ENCODE results near the gene SNX21. TPM values are rescaled to one million over a fixed set of nuclear protein-coding genes. Genes with fewer than 3 reads are reported as not detected.

The SNX21 gene, protein sequence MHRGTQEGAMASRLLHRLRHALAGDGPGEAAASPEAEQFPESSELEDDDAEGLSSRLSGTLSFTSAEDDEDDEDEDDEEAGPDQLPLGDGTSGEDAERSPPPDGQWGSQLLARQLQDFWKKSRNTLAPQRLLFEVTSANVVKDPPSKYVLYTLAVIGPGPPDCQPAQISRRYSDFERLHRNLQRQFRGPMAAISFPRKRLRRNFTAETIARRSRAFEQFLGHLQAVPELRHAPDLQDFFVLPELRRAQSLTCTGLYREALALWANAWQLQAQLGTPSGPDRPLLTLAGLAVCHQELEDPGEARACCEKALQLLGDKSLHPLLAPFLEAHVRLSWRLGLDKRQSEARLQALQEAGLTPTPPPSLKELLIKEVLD
- total RNA-seq, result 58.0 and 65.3 TPM in 2 replicates

DNA sequence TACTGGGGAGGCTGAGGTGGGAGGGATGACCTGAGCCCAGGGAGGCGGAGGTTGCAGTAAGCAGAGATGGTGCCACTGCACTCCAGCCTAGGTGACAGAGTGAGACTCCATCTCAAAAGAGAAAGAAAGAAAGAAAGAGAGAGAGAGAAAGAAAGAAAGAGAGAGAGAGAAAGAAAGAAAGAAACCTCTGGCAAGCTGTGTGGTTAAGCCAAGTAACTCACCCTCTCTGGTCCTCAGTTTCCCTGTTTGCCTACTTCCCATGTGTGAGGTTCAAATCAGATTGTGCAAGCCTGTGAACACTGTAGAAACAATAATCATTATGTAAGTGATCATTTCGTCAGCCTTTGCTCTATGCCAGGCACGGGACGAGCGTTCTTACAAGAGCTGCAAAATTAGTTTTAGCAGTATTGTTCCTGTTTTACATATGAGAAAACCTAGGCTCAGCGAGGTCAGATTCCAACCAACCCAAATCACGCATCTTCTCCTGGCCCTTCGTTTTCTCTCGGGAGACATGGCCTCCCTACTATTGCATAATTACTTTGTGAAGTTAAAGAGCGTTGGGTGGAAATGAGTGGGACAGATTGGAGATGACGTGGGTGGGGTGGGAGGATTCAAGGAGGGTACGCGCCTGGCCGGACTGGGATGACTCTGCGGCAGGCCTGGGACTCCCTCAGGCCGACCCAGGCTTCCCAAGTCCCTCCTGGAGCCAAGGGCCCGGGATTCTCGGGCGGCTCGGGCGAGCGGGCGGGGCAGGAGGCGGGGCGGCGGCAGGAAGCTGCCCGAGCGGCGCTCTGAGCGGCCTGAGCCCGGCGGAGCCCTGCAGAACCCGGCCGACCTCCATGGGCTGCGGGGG, at the start of gene SNX21:
Gene SNX21 (plus strand): TSS at position 770 of the 853 bp plus-strand sequence. CDS start 121 bp downstream, outside the sequence.

DNA sequence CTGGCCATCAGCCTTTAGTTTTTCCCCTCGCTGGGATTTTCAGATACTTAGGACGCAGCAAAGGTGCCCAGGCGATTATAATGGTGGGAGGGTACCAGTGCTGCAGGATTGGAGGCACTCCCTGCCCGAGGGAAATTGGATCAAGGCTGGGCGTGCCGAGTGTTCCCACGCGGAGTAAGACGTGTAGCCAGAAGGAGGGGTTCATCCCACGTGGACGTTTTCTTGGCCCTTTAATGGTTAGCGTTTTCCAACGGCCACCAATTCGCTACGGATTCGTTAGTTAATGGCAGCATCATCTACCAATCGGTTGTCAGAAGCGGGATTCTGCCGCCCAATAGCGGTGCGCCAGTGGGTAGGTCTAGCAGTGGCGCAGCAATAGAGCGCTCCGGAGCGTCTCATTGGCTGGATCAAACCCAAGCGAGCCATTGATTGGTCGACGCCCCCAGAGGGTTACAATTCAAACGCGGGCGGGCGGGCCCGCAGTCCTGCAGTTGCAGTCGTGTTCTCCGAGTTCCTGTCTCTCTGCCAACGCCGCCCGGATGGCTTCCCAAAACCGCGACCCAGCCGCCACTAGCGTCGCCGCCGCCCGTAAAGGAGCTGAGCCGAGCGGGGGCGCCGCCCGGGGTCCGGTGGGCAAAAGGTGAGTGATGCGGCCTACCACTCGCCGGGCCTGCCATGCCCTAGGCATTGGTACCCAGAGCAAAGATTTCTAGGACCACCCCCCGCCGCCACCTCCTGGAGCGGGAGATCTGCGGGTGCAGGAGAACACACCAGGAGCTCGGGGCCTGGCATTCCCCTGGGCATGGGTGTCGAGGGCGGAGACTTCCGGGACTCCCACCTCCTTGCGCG, 21.2 kb upstream of the SNX21 start, which contains the start of gene UBE2C:
Gene UBE2C (plus strand): TSS at position 488 of the 849 bp plus-strand sequence. CDS start 52 bp downstream, at position 540.

DNA sequence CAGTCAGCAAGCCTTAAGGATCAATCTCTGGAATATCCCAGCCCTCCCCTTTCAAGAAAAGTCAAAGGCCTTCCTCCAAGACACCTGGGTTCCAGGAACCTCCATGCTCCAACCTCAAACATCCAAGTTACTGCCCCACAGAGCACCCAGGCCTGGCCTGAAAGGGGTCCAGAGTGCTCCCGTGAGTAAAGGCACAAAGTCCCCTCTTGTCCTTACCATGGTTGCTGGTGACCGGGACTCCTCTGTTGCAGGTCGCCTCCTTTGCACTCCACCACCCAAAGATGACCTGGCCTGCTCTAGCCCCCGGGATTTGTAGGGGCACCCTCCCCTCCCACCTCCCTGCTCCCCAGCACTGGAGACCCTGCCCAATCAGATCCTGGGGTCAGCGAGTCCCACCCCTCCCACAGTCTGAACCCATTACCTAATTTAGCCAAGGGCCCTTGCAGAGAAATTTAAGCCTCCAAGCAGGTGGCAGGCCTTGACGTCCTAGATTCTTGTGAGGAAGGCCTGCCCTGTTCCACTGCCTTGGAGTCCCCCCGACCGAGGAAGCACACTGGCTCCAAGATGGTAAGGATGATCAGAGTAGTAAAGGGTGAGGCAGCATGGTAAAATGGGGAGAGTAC, 6.5 kb upstream of the SNX21 start, which contains the start of gene TNNC2:
Gene TNNC2 (minus strand): TSS at position 283 of the 623 bp plus-strand sequence. CDS start 64 bp downstream, at position 219.

DNA sequence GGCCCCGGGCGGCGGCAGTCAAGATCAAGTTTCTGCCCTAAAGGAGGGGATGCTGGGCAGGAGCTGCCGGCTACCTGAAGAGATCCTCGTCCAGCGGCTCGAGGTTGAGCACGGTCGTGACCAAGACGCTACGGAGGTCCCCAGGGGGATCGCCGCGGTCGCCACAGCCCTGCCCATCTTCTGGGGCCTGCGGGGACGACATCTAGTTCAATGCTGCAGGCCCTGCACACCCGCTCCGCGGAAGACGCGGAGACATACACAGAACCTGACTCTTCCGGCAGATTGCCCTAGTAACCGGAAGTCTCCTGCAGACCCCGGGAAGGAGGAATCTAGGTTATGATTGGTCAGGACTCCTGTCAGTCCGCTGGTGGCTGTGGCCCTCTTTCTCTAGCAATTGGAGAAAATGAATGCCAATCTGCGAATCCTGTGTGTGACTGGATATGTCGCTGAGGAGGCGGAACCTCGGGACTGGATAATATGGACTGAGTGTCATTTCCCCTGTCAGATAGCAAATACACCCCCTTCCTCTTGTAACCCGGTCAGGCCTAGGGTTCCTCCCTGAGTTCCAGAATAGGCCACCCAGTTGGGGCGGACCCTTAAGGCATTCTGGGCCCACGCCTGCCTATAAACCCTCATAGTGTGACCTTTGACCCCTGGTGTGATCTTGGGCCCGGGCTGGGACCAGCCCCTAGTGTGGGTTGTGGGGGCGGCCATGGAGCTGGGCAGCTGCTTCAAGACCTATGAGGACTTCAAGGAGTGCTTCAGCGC, 23.7 kb downstream of the SNX21 start, which contains the start of the genes ACOT8 and ZSWIM3:
Gene ACOT8 (minus strand): TSS at position 279 of the 768 bp plus-strand sequence. CDS start 77 bp downstream, at position 202.
Gene ZSWIM3 (plus strand): TSS at position 501 of the 768 bp plus-strand sequence. CDS start 212 bp downstream, at position 713.

DNA sequence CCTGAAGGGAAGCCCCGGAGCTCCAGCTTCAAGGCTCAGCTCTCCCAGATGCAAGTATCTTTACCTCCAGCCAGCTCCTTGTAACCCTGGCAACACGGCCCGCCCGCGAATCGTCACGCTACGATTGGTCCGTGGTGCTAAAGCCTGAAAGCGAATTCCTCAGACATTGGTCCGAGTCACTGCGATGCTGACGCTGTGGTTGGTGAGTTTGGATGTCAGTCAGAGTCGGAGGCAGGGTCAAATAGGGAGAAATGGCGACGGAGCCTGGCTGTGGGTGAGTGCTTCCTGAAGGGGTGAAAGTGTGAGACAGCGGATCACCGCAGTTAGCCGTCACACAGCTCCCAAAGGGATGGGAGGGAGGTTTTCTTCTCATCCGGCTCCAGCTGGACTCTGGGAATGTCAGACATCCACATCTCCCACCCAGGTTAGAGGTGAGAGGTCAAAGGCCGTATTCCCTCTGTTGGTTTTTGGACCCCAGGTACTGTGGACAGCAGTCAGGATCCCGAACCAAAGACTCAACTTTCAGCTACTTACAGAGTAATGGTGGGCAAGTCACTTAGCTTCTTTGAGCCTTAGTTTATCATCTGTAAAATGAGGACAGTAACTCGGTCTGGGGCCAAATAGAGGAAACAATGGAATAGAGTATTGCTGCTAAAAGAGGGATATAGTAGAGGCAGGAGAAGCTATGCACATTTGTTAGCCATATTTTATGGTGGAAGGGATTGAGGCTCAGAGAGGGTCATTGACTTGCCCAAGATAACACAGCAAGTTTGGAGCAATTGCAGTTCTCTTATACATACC, 47.6 kb downstream of the SNX21 start, which contains the start of gene ZSWIM1:
Gene ZSWIM1 (plus strand): TSS at position 240 of the 801 bp plus-strand sequence. CDS start 1,366 bp downstream, outside the sequence.

DNA sequence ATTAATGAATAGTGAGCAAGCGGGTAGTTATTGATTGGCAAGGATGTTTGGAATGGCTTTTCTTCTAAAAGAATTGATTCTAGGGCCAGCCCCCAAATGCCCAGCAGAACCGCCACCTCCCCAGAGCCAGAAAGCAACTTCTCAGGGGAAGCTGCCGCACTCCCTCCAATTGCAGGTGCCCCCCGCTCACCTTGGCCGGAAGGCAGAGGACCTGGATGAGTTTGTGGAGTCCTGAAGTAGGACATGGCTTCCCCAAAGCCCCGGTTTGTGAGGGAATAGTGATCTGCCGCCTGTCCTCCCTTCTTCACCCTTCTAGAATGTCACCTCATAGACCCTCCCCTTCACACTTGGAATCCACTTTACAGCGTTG, 53.7 kb downstream of the SNX21 start, which contains the start of gene SPATA25:
Gene SPATA25 (minus strand): TSS at position 277 of the 370 bp plus-strand sequence. CDS start 32 bp downstream, at position 245.

DNA sequence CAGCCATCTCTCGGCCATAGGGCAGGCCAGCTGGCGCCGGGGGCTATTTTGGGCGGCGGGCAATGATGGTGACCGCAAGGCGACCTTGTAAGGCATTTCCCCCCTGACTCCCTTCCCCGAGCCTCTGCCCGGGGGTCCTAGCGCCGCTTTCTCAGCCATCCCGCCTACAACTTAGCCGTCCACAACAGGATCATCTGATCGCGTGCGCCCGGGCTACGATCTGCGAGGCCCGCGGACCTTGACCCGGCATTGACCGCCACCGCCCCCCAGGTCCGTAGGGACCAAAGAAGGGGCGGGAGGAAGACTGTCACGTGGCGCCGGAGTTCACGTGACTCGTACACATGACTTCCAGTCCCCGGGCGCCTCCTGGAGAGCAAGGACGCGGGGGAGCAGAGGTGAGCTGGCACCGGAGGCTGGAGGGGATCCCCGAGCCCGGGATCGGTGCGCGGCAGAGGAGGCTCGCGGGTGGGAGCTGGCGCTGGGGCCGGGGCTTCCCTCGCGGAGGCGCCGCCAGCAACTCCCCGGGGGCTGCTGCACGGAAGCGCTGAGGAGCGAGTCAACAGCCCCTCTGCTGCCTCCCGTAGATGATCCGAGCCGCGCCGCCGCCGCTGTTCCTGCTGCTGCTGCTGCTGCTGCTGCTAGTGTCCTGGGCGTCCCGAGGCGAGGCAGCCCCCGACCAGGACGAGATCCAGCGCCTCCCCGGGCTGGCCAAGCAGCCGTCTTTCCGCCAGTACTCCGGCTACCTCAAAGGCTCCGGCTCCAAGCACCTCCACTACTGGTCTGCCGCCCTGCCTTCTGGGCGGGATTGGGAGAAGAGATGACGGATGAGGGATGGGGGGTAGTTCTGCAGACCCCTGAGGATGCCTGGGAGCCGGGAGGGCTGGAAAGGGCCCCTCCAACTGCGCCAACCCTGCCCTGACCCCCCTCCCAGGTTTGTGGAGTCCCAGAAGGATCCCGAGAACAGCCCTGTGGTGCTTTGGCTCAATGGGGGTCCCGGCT, 57.7 kb downstream of the SNX21 start, which contains the start of the genes CTSA and NEURL2:
Gene CTSA (plus strand): TSS at position 351 of the 999 bp plus-strand sequence. CDS start 234 bp downstream, at position 585.
Gene NEURL2 (minus strand): TSS at position 224 of the 999 bp plus-strand sequence. CDS start 217 bp downstream, at position 7.

Other genes with a start within 250 kb of the SNX21 start
- not detected in 2 replicates for gene WFDC10A, start 204.1 kb upstream of the SNX21 start, total RNA-seq
- gene WFDC9, start 202.5 kb upstream of the SNX21 start, total RNA-seq, result not detected in 2 replicates
- gene WFDC11, start 163.6 kb upstream of the SNX21 start, total RNA-seq, result not detected in 2 replicates
- not detected in 2 replicates for gene WFDC13, start 131.8 kb upstream of the SNX21 start, total RNA-seq
- gene WFDC10B, start 128.8 kb upstream of the SNX21 start, total RNA-seq, result not detected in 2 replicates
- gene SPINT4, start 111.5 kb upstream of the SNX21 start, total RNA-seq, result not detected in 2 replicates
- 0.44 and 0.50 TPM in 2 replicates for gene WFDC3, start 41.9 kb upstream of the SNX21 start, total RNA-seq
- gene DNTTIP1, start 41.8 kb upstream of the SNX21 start, total RNA-seq, result 18.5 and 27.4 TPM in 2 replicates
- gene UBE2C, start 21.2 kb upstream of the SNX21 start, total RNA-seq, result 17.6 and 46.8 TPM in 2 replicates
- 0.12 and 0.44 TPM in 2 replicates for gene TNNC2, start 6.5 kb upstream of the SNX21 start, total RNA-seq
- 33.4 and 41.5 TPM in 2 replicates for gene ACOT8, start 23.6 kb downstream of the SNX21 start, total RNA-seq
- 4.9 and 5.4 TPM in 2 replicates for gene ZSWIM3, start 23.8 kb downstream of the SNX21 start, total RNA-seq
- 3.3 and 4.0 TPM in 2 replicates for gene ZSWIM1, start 47.4 kb downstream of the SNX21 start, total RNA-seq
- 0.62 and 1.5 TPM in 2 replicates for gene SPATA25, start 53.8 kb downstream of the SNX21 start, total RNA-seq
- gene NEURL2, start 57.4 kb downstream of the SNX21 start, total RNA-seq, result 6.1 and 6.5 TPM in 2 replicates
- gene CTSA, start 57.5 kb downstream of the SNX21 start, total RNA-seq, result 50.4 and 69.5 TPM in 2 replicates
- gene PLTP, start 78.4 kb downstream of the SNX21 start, total RNA-seq, result 7.0 and 23.5 TPM in 2 replicates
- gene PCIF1, start 100.9 kb downstream of the SNX21 start, total RNA-seq, result 11.5 and 12.9 TPM in 2 replicates
- gene ZNF335, start 138.4 kb downstream of the SNX21 start, total RNA-seq, result 13.6 and 17.9 TPM in 2 replicates
- under 0.01 and 0.77 TPM in 2 replicates for gene MMP9, start 175.1 kb downstream of the SNX21 start, total RNA-seq
- gene SLC12A5, start 195.4 kb downstream of the SNX21 start, total RNA-seq, result under 0.01 TPM in 1 of 2 replicates, not detected in the other

Measured in uterine smooth muscle cell (primary cell).